GM12878 (cell line): ENCODE results near the gene SNX19. TPM values are rescaled to one million over a fixed set of nuclear protein-coding genes. Genes with fewer than 3 reads are reported as not detected.

ENCODE experiments used
- ATAC-seq: fragments of 200-7000 bp; cut with Tn5 transposase; 3 replicates; pipeline ENCODE4 v1.9.1; 2020; ENCODE audit warnings: mild to moderate bottlenecking, moderate library complexity
- BruUV-seq: library from RNA; stranded (reverse); fragments of 400-500 nt; replicated peaks from 2 replicates; lab custom pipeline; 2021; lab: Mats Ljungman, UMichigan
- CTCF ChIA-PET: fragments of 300-600 bp; sonication (Branson Sonifier 250); formaldehyde crosslinking; extraction: SDS; loops from one replicate; lab custom pipeline; 2021; ENCODE audit warnings: inconsistent platforms; lab: Yijun Ruan, JAX
- POLR2A ChIA-PET: fragments of 350-600 bp; formaldehyde crosslinking; extraction: SDS; loops from one replicate; lab custom pipeline; 2021; ENCODE audit warnings: inconsistent platforms; lab: Charles Lee
- RAD21 ChIA-PET: fragments of 300-600 bp; sonication (Branson Sonifier 250); formaldehyde crosslinking; loops from one replicate; lab custom pipeline; 2023; ENCODE audit warnings: antibody characterized with exemption; ENCODE audit not compliant: unreplicated experiment; lab: Charles Lee
- SMC1A ChIA-PET: fragments of 300-600 bp; sonication (Branson Sonifier 250); formaldehyde crosslinking; loops from one replicate; lab custom pipeline; 2023; ENCODE audit not compliant: unreplicated experiment, uncharacterized antibody; lab: Charles Lee
- DNase-seq: peaks from one replicate; pipeline ENCODE4 v3.0.0-alpha.2; 2011; ENCODE audit warnings: low read depth, low spot score
- FAIRE-seq: peaks from 3 replicates; lab custom pipeline; 2011; peaks lifted over from hg19 to GRCh38; lab: Jason Lieb, UNC
- H2AFZ ChIP-seq: 2 replicates; pipeline ENCODE4 v1.6.0; 2011; ENCODE audit warnings: low read depth, low read length, control low read depth; ENCODE audit not compliant: control insufficient read depth
- H3K27ac ChIP-seq: 2 replicates; pipeline ENCODE4 v1.5.1; 2011; ENCODE audit warnings: control low read depth; ENCODE audit not compliant: control insufficient read depth, insufficient read depth
- H3K27me3 ChIP-seq, 2 experiments: replicated peaks in 1 of 2; 2 replicates each; pipeline versions ENCODE4 v1.6.0 to v1.6.1; 2011; ENCODE audit warnings: low read length in 1 of 2; ENCODE audit not compliant: control insufficient read depth in 2 of 2, insufficient read depth in 2 of 2
- H3K36me3 ChIP-seq, 2 experiments: 2 replicates each; pipeline ENCODE4 v1.5.1; 2011; ENCODE audit warnings: low read length in 1 of 2; ENCODE audit not compliant: control insufficient read depth in 2 of 2, insufficient read depth in 2 of 2
- H3K4me1 ChIP-seq: 2 replicates; pipeline ENCODE4 v1.6.1; 2011; ENCODE audit warnings: mild to moderate bottlenecking, low read length, moderate library complexity, mixed read lengths; ENCODE audit not compliant: control insufficient read depth, insufficient read depth
- H3K4me2 ChIP-seq: 2 replicates; pipeline ENCODE4 v1.6.0; 2011; ENCODE audit warnings: control low read depth; ENCODE audit not compliant: control insufficient read depth, insufficient read depth
- H3K4me3 ChIP-seq: fragments of 200-600 bp; sonication (generic); 2 replicates; pipeline ENCODE4 v1.5.1; 2016
- H3K79me2 ChIP-seq: 2 replicates; pipeline ENCODE4 v1.6.0; 2011; ENCODE audit warnings: low read length; ENCODE audit not compliant: control insufficient read depth, insufficient read depth
- H3K9ac ChIP-seq: 2 replicates; pipeline ENCODE4 v1.8.0; 2011; ENCODE audit warnings: low read length, control low read depth, mixed read lengths; ENCODE audit not compliant: control insufficient read depth, insufficient read depth
- H3K9me3 ChIP-seq: replicated peaks from 3 replicates; pipeline ENCODE4 v1.5.1; 2011; ENCODE audit warnings: mild to moderate bottlenecking, low read length; ENCODE audit not compliant: control insufficient read depth, insufficient read depth
- H4K20me1 ChIP-seq: 2 replicates; pipeline ENCODE4 v1.6.0; 2011; ENCODE audit not compliant: control insufficient read depth, insufficient read depth
- BRCA1 ChIP-seq: IDR thresholded peaks from 2 replicates; pipeline ENCODE4 v1.6.1; 2011; ENCODE audit warnings: low read depth, low read length, improper control_type of control experiment
- CBFB ChIP-seq: IDR thresholded peaks from 2 replicates; pipeline ENCODE4 v1.6.1; 2016; ENCODE audit warnings: antibody characterized with exemption, low read depth
- CBX5 ChIP-seq: sonication (generic); IDR thresholded peaks from 2 replicates; pipeline ENCODE4 v1.6.1; 2016; ENCODE audit warnings: low read depth, moderate library complexity, mild to moderate bottlenecking, inconsistent platforms
- FOXM1 ChIP-seq: IDR thresholded peaks from 2 replicates; pipeline ENCODE4 v1.6.1; 2012; ENCODE audit warnings: low read depth, mild to moderate bottlenecking, inconsistent platforms, low read length, moderate library complexity
- MXI1 ChIP-seq: fragments of 150-350 bp; IDR thresholded peaks from 2 replicates; pipeline ENCODE4 v1.6.1; 2011; ENCODE audit warnings: low read depth, mild to moderate bottlenecking, inconsistent platforms, low read length, improper control_type of control experiment
- NFYA ChIP-seq: IDR thresholded peaks from 2 replicates; pipeline ENCODE4 v1.6.1; 2011; ENCODE audit warnings: low read depth, mild to moderate bottlenecking, low read length, improper control_type of control experiment, borderline replicate concordance
- NR2C2 ChIP-seq: IDR thresholded peaks from 2 replicates; pipeline ENCODE4 v1.6.1; 2011; ENCODE audit warnings: borderline replicate concordance, low read depth; ENCODE audit not compliant: control insufficient read depth, insufficient read length
- RB1 ChIP-seq: fragments of 450-650 bp; formaldehyde crosslinking; IDR thresholded peaks from 2 replicates; pipeline ENCODE4 v1.6.1; 2017; ENCODE audit warnings: mild to moderate bottlenecking, borderline replicate concordance
- TBL1XR1 ChIP-seq: IDR thresholded peaks from 2 replicates; pipeline ENCODE4 v1.6.1; 2012; ENCODE audit warnings: low read depth, low read length, improper control_type of control experiment
- WGBS: methylation state at CpG from one replicate; pipeline ENCODE4 v1.1.6; 2016; ENCODE audit warnings: low lambda C conversion rate; ENCODE audit not compliant: insufficient replicate concordance, insufficient coverage; ENCODE audit errors: missing lambda C conversion rate; 5-methylcytosine and 5-hydroxymethylcytosine counted together
- in situ Hi-C: fragments of 300-500 bp; cut with MboI; formaldehyde crosslinking; loops from 9 replicates; pipeline ENCODE4 v1.14.3; 2018; ENCODE audit warnings: mixed read lengths
- intact Hi-C: fragments of 100-400 bp; cut with micrococcal nuclease; formaldehyde crosslinking; loops from one replicate; pipeline ENCODE4 v1.14.2; 2022; ENCODE audit not compliant: unreplicated experiment
- polyA plus RNA-seq, 11 experiments: library from polyadenylated mRNA; depleted of rRNA in 4 of 11; unstranded in 6 of 11; stranded (reverse) in 5 of 11; fragments of >200 nt; fragmentation: Nextera tagmentation in 4 of 11; fragmentation: Illumina TruSeq in 1 of 11; extraction: Ambion mirVana in 4 of 11; extraction: Trizol in 1 of 11; gene quantifications; 1 replicate in 1 of 11; 2 replicates in 10 of 11; pipeline versions ENCODE4 v1.2.1 to v1.2.3, GENCODE V29; 2011 to 2016; ENCODE audit warnings: inconsistent platforms in 2 of 11, missing spikeins in 2 of 11, low read depth in 1 of 11
- total RNA-seq, 4 experiments: library from RNA; depleted of rRNA in 3 of 4; stranded (reverse); fragments of >200 nt in 3 of 4; fragmentation: Illumina TruSeq in 1 of 4; extraction: Trizol in 1 of 4; gene quantifications; 2 replicates each; pipeline versions ENCODE4 v1.2.1 to v1.2.3, GENCODE V29; 2013 to 2021
- TF ChIP-seq, protein P1 (sequence below): fragments of 450-650 bp; IDR thresholded peaks from 2 replicates; pipeline ENCODE4 v1.6.1; 2016; ENCODE audit warnings: mild to moderate bottlenecking, moderate library complexity, borderline replicate concordance
- TF ChIP-seq, protein P2 (sequence below): fragments of 450-650 bp; IDR thresholded peaks from 2 replicates; pipeline ENCODE4 v1.6.1; 2017; ENCODE audit warnings: low read depth, mild to moderate bottlenecking, moderate library complexity
- TF ChIP-seq, protein P3 (sequence below): IDR thresholded peaks from 2 replicates; pipeline ENCODE4 v1.6.1; 2011; ENCODE audit warnings: borderline replicate concordance, low read depth, mild to moderate bottlenecking, moderate library complexity, low read length; ENCODE audit not compliant: insufficient read depth, poor library complexity, severe bottlenecking

Gene SNX19
- total and polyA plus RNA-seq, 10 of the 15 experiments (the other 5 are each of a cell fraction or from before 2014, with no cell fraction given), result 3.0 to 46.9 (median 30.4) TPM

DNA sequence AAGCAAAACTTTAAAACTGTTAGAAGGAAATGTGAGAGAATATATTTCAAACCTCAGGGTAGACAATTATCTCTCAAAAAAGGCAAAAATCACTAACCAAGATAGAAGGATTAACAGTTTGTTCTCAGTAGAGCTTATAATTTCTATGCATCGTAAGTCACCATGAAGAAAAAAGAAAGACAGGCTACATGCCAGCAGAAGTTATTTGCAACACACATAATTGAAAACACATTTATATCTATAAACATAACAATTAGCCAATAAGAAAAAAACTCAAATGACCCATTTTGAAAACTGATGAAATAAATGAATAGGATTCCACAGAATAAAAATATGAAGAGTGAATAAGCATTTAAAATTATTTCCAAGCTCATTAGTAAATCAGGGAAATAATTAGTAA lies 24.4 kb upstream of the SNX19 start:
- Histone ChIP-seq H3K36me3 (no peaks in the 10 kb centered on the region), H2AFZ (no peak overlapping the region), H3K79me2 (no peaks in the 10 kb centered on the region), H3K9me3 (no peaks in the 10 kb centered on the region), H3K4me2 (no peak overlapping the region), H3K27ac (no peak overlapping the region), H3K27me3 (no peaks in the 10 kb centered on the region)
- in situ Hi-C loops (no loop called here), intact Hi-C loops (no loop called here)
- ChIA-PET RAD21 (no interaction called here), SMC1A (no interaction called here)
- FAIRE-seq, result no peak
- no peak for ATAC-seq
- DNase-seq, result no peak
- no TSS peak for BruUV-seq
- TF ChIP-seq, protein P1, sequence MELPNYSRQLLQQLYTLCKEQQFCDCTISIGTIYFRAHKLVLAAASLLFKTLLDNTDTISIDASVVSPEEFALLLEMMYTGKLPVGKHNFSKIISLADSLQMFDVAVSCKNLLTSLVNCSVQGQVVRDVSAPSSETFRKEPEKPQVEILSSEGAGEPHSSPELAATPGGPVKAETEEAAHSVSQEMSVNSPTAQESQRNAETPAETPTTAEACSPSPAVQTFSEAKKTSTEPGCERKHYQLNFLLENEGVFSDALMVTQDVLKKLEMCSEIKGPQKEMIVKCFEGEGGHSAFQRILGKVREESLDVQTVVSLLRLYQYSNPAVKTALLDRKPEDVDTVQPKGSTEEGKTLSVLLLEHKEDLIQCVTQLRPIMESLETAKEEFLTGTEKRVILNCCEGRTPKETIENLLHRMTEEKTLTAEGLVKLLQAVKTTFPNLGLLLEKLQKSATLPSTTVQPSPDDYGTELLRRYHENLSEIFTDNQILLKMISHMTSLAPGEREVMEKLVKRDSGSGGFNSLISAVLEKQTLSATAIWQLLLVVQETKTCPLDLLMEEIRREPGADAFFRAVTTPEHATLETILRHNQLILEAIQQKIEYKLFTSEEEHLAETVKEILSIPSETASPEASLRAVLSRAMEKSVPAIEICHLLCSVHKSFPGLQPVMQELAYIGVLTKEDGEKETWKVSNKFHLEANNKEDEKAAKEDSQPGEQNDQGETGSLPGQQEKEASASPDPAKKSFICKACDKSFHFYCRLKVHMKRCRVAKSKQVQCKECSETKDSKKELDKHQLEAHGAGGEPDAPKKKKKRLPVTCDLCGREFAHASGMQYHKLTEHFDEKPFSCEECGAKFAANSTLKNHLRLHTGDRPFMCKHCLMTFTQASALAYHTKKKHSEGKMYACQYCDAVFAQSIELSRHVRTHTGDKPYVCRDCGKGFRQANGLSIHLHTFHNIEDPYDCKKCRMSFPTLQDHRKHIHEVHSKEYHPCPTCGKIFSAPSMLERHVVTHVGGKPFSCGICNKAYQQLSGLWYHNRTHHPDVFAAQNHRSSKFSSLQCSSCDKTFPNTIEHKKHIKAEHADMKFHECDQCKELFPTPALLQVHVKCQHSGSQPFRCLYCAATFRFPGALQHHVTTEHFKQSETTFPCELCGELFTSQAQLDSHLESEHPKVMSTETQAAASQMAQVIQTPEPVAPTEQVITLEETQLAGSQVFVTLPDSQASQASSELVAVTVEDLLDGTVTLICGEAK, result no peak
- TF ChIP-seq, protein P2, sequence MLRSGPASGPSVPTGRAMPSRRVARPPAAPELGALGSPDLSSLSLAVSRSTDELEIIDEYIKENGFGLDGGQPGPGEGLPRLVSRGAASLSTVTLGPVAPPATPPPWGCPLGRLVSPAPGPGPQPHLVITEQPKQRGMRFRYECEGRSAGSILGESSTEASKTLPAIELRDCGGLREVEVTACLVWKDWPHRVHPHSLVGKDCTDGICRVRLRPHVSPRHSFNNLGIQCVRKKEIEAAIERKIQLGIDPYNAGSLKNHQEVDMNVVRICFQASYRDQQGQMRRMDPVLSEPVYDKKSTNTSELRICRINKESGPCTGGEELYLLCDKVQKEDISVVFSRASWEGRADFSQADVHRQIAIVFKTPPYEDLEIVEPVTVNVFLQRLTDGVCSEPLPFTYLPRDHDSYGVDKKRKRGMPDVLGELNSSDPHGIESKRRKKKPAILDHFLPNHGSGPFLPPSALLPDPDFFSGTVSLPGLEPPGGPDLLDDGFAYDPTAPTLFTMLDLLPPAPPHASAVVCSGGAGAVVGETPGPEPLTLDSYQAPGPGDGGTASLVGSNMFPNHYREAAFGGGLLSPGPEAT, result no peak
- no peak for TF ChIP-seq MXI1
- TF ChIP-seq BRCA1, result no peak
- no peak for TF ChIP-seq CBFB
- no peak for TF ChIP-seq TBL1XR1
- TF ChIP-seq CBX5, result no peak
- no peak for TF ChIP-seq NFYA
- TF ChIP-seq NR2C2, result no peak
- no peak for TF ChIP-seq RB1
- TF ChIP-seq, protein P3, sequence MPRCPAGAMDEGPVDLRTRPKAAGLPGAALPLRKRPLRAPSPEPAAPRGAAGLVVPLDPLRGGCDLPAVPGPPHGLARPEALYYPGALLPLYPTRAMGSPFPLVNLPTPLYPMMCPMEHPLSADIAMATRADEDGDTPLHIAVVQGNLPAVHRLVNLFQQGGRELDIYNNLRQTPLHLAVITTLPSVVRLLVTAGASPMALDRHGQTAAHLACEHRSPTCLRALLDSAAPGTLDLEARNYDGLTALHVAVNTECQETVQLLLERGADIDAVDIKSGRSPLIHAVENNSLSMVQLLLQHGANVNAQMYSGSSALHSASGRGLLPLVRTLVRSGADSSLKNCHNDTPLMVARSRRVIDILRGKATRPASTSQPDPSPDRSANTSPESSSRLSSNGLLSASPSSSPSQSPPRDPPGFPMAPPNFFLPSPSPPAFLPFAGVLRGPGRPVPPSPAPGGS, result no peak
- TF ChIP-seq FOXM1, result no peak
- TF ChIP-seq, all 136 proteins: peak for 0
- H3K4me3 ChIP-seq, result no peak overlapping the region
- H3K4me1 ChIP-seq, result no peaks in the 10 kb centered on the region
- CTCF ChIA-PET, result interaction anchor here (0.9 kb wide), 1 partner anchor 46 kb away, joined by 4 read pairs; no protein-coding TSS in a partner anchor
- no peak overlapping the region for H3K9ac ChIP-seq
- WGBS, result 0% methylated on average over 1 of the region's 1 CpG
- POLR2A ChIA-PET, result no interaction called here
- no peaks in the 10 kb centered on the region for H4K20me1 ChIP-seq
